Ovary (tissue), 3 donors: ENCODE results near the gene VPS35L.

Experiments
- EP300 ChIP-seq: sonication (generic); formaldehyde crosslinking; IDR thresholded peaks from one replicate; pipeline ENCODE4 v1.6.1; 2017; ENCODE audit warnings: antibody characterized with exemption
- POLR2A ChIP-seq: fragments of 450-650 bp; IDR thresholded peaks from one replicate; pipeline ENCODE4 v1.6.1; 2017; ENCODE audit warnings: antibody characterized with exemption, mild to moderate bottlenecking, moderate library complexity
- TF ChIP-seq, protein P1 (sequence below), 3 donors: fragments of 450-650 bp in 2 of 3; fragments of 200-600 bp in 1 of 3; IDR thresholded peaks; one replicate each; pipeline versions ENCODE4 v1.5.1 to v1.8.0; 2016 to 2022; ENCODE audit warnings: antibody characterized with exemption in 3 of 3, mild to moderate bottlenecking in 1 of 3
- donor health status: DM: no; HTN: no; CAD: no.

DNA sequence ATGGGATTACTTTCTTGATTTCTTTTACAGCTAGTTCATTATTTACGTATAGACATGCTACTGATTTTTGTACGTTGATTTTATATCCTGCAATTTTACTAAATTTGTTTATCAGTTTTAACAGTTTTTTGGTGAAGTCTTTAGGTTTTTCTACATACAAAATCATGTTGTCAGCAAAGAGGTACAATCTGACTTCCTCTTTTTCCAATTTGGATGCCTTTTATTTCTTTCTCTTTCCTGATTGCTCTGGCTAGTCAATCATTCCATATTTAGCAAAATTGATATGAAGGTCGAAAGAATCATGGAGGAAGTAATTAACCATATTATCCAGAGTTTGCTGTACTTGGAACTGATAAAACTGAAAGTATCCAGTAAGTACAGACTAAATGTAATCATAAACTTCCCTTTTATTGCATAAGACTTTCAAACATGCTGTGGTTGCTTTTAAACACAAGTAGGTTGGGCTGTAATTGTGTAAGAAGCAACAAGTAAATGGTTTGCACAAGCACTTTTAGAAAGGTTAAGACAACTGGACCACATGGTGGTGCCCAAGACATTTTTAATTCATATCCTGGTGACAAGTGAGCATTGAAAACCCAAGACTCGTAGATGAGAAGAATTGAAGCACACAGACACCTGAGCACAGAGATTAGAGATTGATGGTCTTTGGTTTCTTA, 42.0 kb upstream of the VPS35L start:
- TF ChIP-seq EP300 (no peak), POLR2A (no peak)
- TF ChIP-seq, protein P1, sequence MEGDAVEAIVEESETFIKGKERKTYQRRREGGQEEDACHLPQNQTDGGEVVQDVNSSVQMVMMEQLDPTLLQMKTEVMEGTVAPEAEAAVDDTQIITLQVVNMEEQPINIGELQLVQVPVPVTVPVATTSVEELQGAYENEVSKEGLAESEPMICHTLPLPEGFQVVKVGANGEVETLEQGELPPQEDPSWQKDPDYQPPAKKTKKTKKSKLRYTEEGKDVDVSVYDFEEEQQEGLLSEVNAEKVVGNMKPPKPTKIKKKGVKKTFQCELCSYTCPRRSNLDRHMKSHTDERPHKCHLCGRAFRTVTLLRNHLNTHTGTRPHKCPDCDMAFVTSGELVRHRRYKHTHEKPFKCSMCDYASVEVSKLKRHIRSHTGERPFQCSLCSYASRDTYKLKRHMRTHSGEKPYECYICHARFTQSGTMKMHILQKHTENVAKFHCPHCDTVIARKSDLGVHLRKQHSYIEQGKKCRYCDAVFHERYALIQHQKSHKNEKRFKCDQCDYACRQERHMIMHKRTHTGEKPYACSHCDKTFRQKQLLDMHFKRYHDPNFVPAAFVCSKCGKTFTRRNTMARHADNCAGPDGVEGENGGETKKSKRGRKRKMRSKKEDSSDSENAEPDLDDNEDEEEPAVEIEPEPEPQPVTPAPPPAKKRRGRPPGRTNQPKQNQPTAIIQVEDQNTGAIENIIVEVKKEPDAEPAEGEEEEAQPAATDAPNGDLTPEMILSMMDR (IDR thresholded peaks at IDR 0.05) = no peak
